ENCODE results near the gene TM2D3. TPM values are rescaled to one million over a fixed set of nuclear protein-coding genes. Genes with fewer than 3 reads are reported as not detected.

Gene TM2D3
- total and polyA plus RNA-seq, 2 donors from 2014 or later = 47.9 to 48.7 TPM

- Histone ChIP-seq H3K9me3 (ENCODE audit: control insufficient read depth in 2 of 3, insufficient read depth in 1 of 3, low read length in 3 of 3) (no peaks in the 10 kb centered on the region), H3K9ac (ENCODE audit: low read length in 3 of 3) (no peak overlapping the region), H3K4me1 (ENCODE audit: control insufficient read depth in 2 of 3, insufficient read depth in 2 of 3, low read depth in 1 of 3, low read length in 3 of 3) (no peaks in the 10 kb centered on the region), H3K4me3 (ENCODE audit: low read length in 3 of 3) (no peak overlapping the region), H3K27ac (ENCODE audit: low read depth in 2 of 2, low read length in 2 of 2) (no peak overlapping the region), H3K27me3 (ENCODE audit: control insufficient read depth, insufficient read depth, low read length) (no peaks in the 10 kb centered on the region), H3K36me3 (ENCODE audit: control insufficient read depth in 2 of 3, insufficient read depth in 3 of 3, low read length in 3 of 3) (no peaks in the 10 kb centered on the region)
- intact Hi-C loops (cut with DNase I) = no loop called here
- no peak for FAIRE-seq
- no peak for TF ChIP-seq CTCF (IDR thresholded peaks at IDR 0.05; ENCODE audit: borderline replicate concordance, extremely low read depth, insufficient read depth)
- no peak for DNase-seq
These were observed 45.1 kb downstream of the TM2D3 start for GRCh38 chr15:101607108-101607507.

- intact Hi-C loops (cut with DNase I) = no loop called here
- no peak overlapping the region for H3K9ac ChIP-seq (ENCODE audit: low read length in 3 of 3)
- no peak overlapping the region for H3K27ac ChIP-seq (ENCODE audit: low read depth in 2 of 2, low read length in 2 of 2)
- DNase-seq = no peak
- TF ChIP-seq CTCF (IDR thresholded peaks at IDR 0.05; ENCODE audit: borderline replicate concordance, extremely low read depth, insufficient read depth) = no peak
- H3K36me3 ChIP-seq (ENCODE audit: control insufficient read depth in 2 of 3, insufficient read depth in 3 of 3, low read length in 3 of 3) = no peaks in the 10 kb centered on the region
- H3K4me3 ChIP-seq (ENCODE audit: low read length in 3 of 3) = no peak overlapping the region
- no peaks in the 10 kb centered on the region for H3K4me1 ChIP-seq (ENCODE audit: control insufficient read depth in 2 of 3, insufficient read depth in 2 of 3, low read depth in 1 of 3, low read length in 3 of 3)
- H3K9me3 ChIP-seq (ENCODE audit: control insufficient read depth in 2 of 3, insufficient read depth in 1 of 3, low read length in 3 of 3) = no peaks in the 10 kb centered on the region
- H3K27me3 ChIP-seq (ENCODE audit: control insufficient read depth, insufficient read depth, low read length) = no peaks in the 10 kb centered on the region
- FAIRE-seq = no peak
These were observed 47.9 kb downstream of the TM2D3 start for GRCh38 chr15:101604124-101604874.

- H3K27ac ChIP-seq (ENCODE audit: low read depth in 2 of 2, low read length in 2 of 2) = no peak overlapping the region
- intact Hi-C loops (cut with DNase I) = no loop called here
- H3K36me3 ChIP-seq (ENCODE audit: control insufficient read depth in 2 of 3, insufficient read depth in 3 of 3, low read length in 3 of 3) = no peaks in the 10 kb centered on the region
- no peak for TF ChIP-seq CTCF (IDR thresholded peaks at IDR 0.05; ENCODE audit: borderline replicate concordance, extremely low read depth, insufficient read depth)
- H3K4me3 ChIP-seq (ENCODE audit: low read length in 3 of 3) = no peak overlapping the region
- DNase-seq (no peak), FAIRE-seq (no peak)
- H3K4me1 ChIP-seq (ENCODE audit: control insufficient read depth in 2 of 3, insufficient read depth in 2 of 3, low read depth in 1 of 3, low read length in 3 of 3) = no peaks in the 10 kb centered on the region
- H3K9ac ChIP-seq (ENCODE audit: low read length in 3 of 3) = no peak overlapping the region
- H3K27me3 ChIP-seq (ENCODE audit: control insufficient read depth, insufficient read depth, low read length) = no peaks in the 10 kb centered on the region
- H3K9me3 ChIP-seq (ENCODE audit: control insufficient read depth in 2 of 3, insufficient read depth in 1 of 3, low read length in 3 of 3) = no peaks in the 10 kb centered on the region
These were observed 49.4 kb downstream of the TM2D3 start for GRCh38 chr15:101602801-101603200.
